CD4-positive, CD25-positive, alpha-beta regulatory T cell (primary cell): ENCODE measurements around the gene TRA2A. TPM values are rescaled to one million over a fixed set of nuclear protein-coding genes. Genes with fewer than 3 reads are reported as not detected.

Experiments used
- ATAC-seq, 2 donors: fragments of 150-1000 bp; cut with Tn5 transposase; one replicate each; pipeline ENCODE4 v1.10.0; 2021; ENCODE audit warnings: low read depth in 2 of 2, moderate number of reproducible peaks in 2 of 2, moderate library complexity in 1 of 2
- DNase-seq, 3 donors: peaks; one replicate each; pipeline versions ENCODE4 v3.0.0 to v3.0.0-alpha.2; 2012 to 2022; ENCODE audit warnings: mixed read lengths in 1 of 3
- H3K27ac ChIP-seq: one replicate; pipeline ENCODE4 v1.7.0; 2013; ENCODE audit warnings: mild to moderate bottlenecking, low read length; ENCODE audit not compliant: insufficient read depth, poor library complexity, severe bottlenecking
- H3K27me3 ChIP-seq: one replicate; pipeline ENCODE4 v1.7.0; 2013; ENCODE audit warnings: low read length; ENCODE audit not compliant: control insufficient read depth, insufficient read depth
- H3K36me3 ChIP-seq: one replicate; pipeline ENCODE4 v1.7.0; 2013; ENCODE audit warnings: mild to moderate bottlenecking, low read length, moderate library complexity; ENCODE audit not compliant: control insufficient read depth, insufficient read depth
- H3K4me1 ChIP-seq: 2 replicates; pipeline ENCODE4 v1.7.0; 2013; ENCODE audit warnings: mild to moderate bottlenecking, low read length; ENCODE audit not compliant: insufficient read depth, control insufficient read depth, poor library complexity, severe bottlenecking
- H3K4me3 ChIP-seq: one replicate; pipeline ENCODE4 v1.7.0; 2013; ENCODE audit warnings: low read depth, mild to moderate bottlenecking, low read length, moderate library complexity
- H3K9me3 ChIP-seq, 2 experiments: 1 replicate in 1 of 2; 2 replicates in 1 of 2; pipeline ENCODE4 v1.7.0; 2013; ENCODE audit warnings: low read length in 2 of 2, mild to moderate bottlenecking in 1 of 2, moderate library complexity in 1 of 2; ENCODE audit not compliant: control insufficient read depth in 2 of 2
- H3K27ac Mint-ChIP-seq, 3 donors: one replicate each; pipeline ENCODE4 v1.8.0; 2020 to 2022; ENCODE audit warnings: mild to moderate bottlenecking in 3 of 3, mixed read lengths in 3 of 3, moderate library complexity in 2 of 3
- H3K27me3 Mint-ChIP-seq: one replicate; pipeline ENCODE4 v1.8.0; 2022; ENCODE audit warnings: mild to moderate bottlenecking, mixed read lengths
- H3K36me3 Mint-ChIP-seq: one replicate; pipeline ENCODE4 v1.8.0; 2020; ENCODE audit warnings: mixed read lengths
- H3K4me1 Mint-ChIP-seq, 4 donors: one replicate each; pipeline ENCODE4 v1.8.0; 2020 to 2022; ENCODE audit warnings: mixed read lengths in 4 of 4, mild to moderate bottlenecking in 1 of 4
- H3K4me3 Mint-ChIP-seq, 4 donors: one replicate each; pipeline ENCODE4 v1.8.0; 2020 to 2022; ENCODE audit warnings: mild to moderate bottlenecking in 4 of 4, mixed read lengths in 4 of 4, moderate library complexity in 3 of 4
- H3K9me3 Mint-ChIP-seq, 7 donors: one replicate each; pipeline ENCODE4 v1.8.0; 2020 to 2022; ENCODE audit warnings: mixed read lengths in 7 of 7, mild to moderate bottlenecking in 3 of 7, moderate library complexity in 2 of 7
- polyA plus RNA-seq, 4 donors: library from polyadenylated mRNA; unstranded; fragments of 300-500 nt; fragmentation: Illumina TruSeq; gene quantifications; one replicate each; pipeline ENCODE4 v1.2.3, GENCODE V29; 2021
- total RNA-seq: library from RNA; stranded (reverse); gene quantifications from one replicate; pipeline ENCODE4 v1.2.3, GENCODE V29; 2022

TRA2A gene
- total and polyA plus RNA-seq, 5 donors from 2014 or later: 32.6 to 292 (median 57.5) TPM

DNA sequence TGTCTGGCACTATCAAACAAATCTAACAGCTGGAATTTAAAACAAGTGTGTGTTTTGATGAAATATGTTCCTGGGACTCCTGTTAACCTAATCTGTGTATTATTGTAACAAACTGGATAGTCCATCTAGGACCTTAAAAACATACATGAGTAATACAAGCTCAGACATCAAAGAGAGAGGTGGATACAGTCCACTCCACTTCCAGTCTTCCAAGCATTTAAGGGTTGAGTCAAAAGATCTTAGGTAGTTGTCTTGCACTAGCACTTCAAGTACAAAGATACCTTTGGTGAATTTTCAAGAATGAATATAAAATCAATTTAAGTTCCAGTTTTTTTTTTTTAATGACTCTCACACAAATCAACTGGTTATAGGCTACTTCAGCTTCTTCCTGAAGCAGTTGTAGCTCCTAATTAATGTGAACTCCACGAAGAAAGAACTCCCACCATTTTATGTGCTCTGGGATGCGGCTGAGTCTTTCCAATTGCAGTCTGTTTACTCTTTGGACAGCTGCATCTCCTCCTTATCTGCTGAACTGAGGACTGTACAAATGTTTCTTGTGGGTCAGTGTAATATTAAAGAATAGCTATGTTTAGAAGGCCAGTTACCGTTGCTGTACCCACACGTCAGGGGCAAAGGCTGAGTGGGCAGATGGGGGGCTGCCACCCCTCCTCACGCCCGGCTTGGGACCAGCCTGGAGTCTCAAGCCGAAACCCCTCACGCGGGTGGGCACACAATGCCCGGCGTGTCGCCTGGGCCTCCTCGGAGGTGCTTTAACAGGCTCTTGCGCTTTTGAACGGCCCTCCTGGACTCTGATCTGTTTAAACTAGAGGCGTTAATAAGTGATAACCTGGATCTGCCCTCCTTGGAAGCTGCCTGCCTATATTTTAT is 58.6 kb downstream of the TRA2A start:
- Mint-ChIP-seq H3K4me3 (peak overlapping the region in 3 of 4 donors; percentile 59 to 69 (median 67)), H3K4me1 (peaks cover 18 to 34% (median 25%) of the 10 kb centered on the region in 4 donors), H3K27me3 (peaks cover 71% of the 10 kb centered on the region), H3K9me3 (peaks cover 0 to 16% (median 2%) of the 10 kb centered on the region in 7 donors), H3K27ac (peak overlapping the region in 1 of 3 donors; percentile 63), H3K36me3 (no peaks in the 10 kb centered on the region)
- no peak overlapping the region for H3K27ac ChIP-seq
- no peak for DNase-seq
- no peak overlapping the region for H3K4me3 ChIP-seq
- no peaks in the 10 kb centered on the region for H3K36me3 ChIP-seq
- peaks cover 50% of the 10 kb centered on the region for H3K4me1 ChIP-seq
- peaks cover 69% of the 10 kb centered on the region for H3K27me3 ChIP-seq
- ATAC-seq: no peak
- H3K9me3 ChIP-seq: peaks cover 15% of the 10 kb centered on the region in 2 experiments

- Mint-ChIP-seq H3K4me3 (peak overlapping the region in 2 of 4 donors; percentile 67 to 69), H3K9me3 (peaks cover 0 to 16% (median 2%) of the 10 kb centered on the region in 7 donors), H3K36me3 (no peaks in the 10 kb centered on the region), H3K27ac (no peak overlapping the region), H3K4me1 (peaks cover 23 to 40% (median 29%) of the 10 kb centered on the region in 4 donors), H3K27me3 (peaks cover 78% of the 10 kb centered on the region)
- DNase-seq (no peak), ATAC-seq (no peak)
- Histone ChIP-seq H3K27me3 (peaks cover 70% of the 10 kb centered on the region), H3K4me1 (peaks cover 56% of the 10 kb centered on the region), H3K27ac (no peak overlapping the region), H3K36me3 (no peaks in the 10 kb centered on the region), H3K4me3 (no peak overlapping the region), H3K9me3 (peaks cover 15% of the 10 kb centered on the region in 2 experiments)
Measured at GRCh38 chr7:23472556-23472955, 59.2 kb downstream of the TRA2A start.

GRCh38 chr7:23472046-23472445 is 59.7 kb downstream of the TRA2A start:
- Mint-ChIP-seq H3K9me3 (peaks cover 0 to 16% (median 2%) of the 10 kb centered on the region in 7 donors), H3K4me1 (peaks cover 27 to 45% (median 32%) of the 10 kb centered on the region in 4 donors), H3K27ac (no peak overlapping the region), H3K36me3 (no peaks in the 10 kb centered on the region), H3K4me3 (peak overlapping the region in 2 of 4 donors; percentile 87 to 89), H3K27me3 (peaks cover 80% of the 10 kb centered on the region)
- peaks cover 15% of the 10 kb centered on the region in 2 experiments for H3K9me3 ChIP-seq
- no peak overlapping the region for H3K4me3 ChIP-seq
- no peaks in the 10 kb centered on the region for H3K36me3 ChIP-seq
- peaks cover 56% of the 10 kb centered on the region for H3K4me1 ChIP-seq
- no peak for DNase-seq
- no peak for ATAC-seq
- H3K27me3 ChIP-seq: peaks cover 69% of the 10 kb centered on the region
- no peak overlapping the region for H3K27ac ChIP-seq

DNA sequence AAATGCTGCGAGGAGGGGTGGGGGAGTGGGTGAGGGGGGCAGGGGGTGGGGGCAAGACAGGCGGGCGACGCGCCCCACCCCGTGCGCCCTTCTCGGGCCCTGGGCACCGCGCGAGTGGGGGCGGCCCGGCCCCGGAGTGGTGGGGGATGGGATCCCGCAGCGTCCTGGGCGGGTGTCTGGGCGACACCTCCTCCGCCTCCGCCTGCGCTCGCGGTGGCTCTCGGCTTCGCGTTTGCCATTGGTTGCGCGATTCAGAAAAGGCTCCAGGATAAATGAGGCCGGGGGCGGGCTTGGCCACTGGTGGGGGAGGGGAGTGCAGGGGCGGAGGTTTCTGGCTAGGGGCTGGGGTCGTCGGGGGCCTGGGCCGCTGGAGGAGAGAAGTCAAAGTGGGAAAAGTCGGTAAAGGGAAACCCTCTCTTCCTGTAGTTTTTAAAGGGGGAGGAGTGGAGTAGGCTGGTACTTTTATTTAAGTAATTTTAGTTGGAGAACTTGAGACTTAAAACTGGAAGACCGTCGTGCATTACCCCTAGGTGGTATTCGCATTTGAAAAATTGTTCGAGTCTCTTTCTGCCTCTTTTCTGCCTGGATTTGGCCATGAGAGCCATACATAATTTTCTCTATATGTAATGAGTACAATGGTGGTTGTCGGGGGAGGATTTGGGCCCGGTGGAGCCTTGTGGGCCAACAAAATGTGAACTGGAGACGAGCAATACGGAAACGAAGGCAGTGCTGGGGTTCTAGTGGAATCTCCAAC is 60.5 kb downstream of the TRA2A start:
- peaks cover 56% of the 10 kb centered on the region for H3K4me1 ChIP-seq
- ATAC-seq (peak in 1 of 2 donors; percentile 28), DNase-seq (peak in 1 of 3 donors; percentile 63)
- no peak overlapping the region for H3K4me3 ChIP-seq
- Mint-ChIP-seq H3K36me3 (no peaks in the 10 kb centered on the region), H3K4me3 (peak overlapping the region; percentile 81 to 87 (median 84)), H3K27ac (no peak overlapping the region), H3K4me1 (peaks cover 27 to 45% (median 32%) of the 10 kb centered on the region in 4 donors), H3K27me3 (peaks cover 76% of the 10 kb centered on the region), H3K9me3 (peaks cover 0 to 16% (median 2%) of the 10 kb centered on the region in 7 donors)
- peaks cover 69% of the 10 kb centered on the region for H3K27me3 ChIP-seq
- peaks cover 15% of the 10 kb centered on the region in 2 experiments for H3K9me3 ChIP-seq
- H3K27ac ChIP-seq: no peak overlapping the region
- H3K36me3 ChIP-seq: no peaks in the 10 kb centered on the region

- H3K27ac ChIP-seq: no peak within 1 kb of the TSS
- Mint-ChIP-seq H3K4me1 (peaks cover 27 to 45% (median 32%) of the 10 kb centered on the region in 4 donors), H3K27ac (peak within 1 kb of the TSS in 1 of 3 donors; percentile 83), H3K27me3 (peaks cover 75% of the 10 kb centered on the region), H3K4me3 (peak within 1 kb of the TSS; percentile 82 to 94 (median 87)), H3K36me3 (no peaks in the 10 kb centered on the region), H3K9me3 (peaks cover 0 to 16% (median 2%) of the 10 kb centered on the region in 7 donors)
- DNase-seq (peak in 1 of 3 donors; percentile 40), ATAC-seq (no peak)
- H3K27me3 ChIP-seq: peaks cover 69% of the 10 kb centered on the region
- peaks cover 14 to 15% of the 10 kb centered on the region in 2 experiments for H3K9me3 ChIP-seq
- no peaks in the 10 kb centered on the region for H3K36me3 ChIP-seq
- H3K4me1 ChIP-seq: peaks cover 56% of the 10 kb centered on the region
- peak within 1 kb of the TSS; percentile 51 for H3K4me3 ChIP-seq
Measured at GRCh38 chr7:23470330-23471105, 61.3 kb downstream of the TRA2A start, which contains the start of gene IGF2BP3. IGF2BP3 (minus strand) TSS chr7:23470491; CDS start chr7:23470110, 381 bp downstream.

- H3K4me1 Mint-ChIP-seq: peaks cover 22 to 44% (median 32%) of the 10 kb centered on the region in 4 donors
- H3K36me3 Mint-ChIP-seq: no peaks in the 10 kb centered on the region
- DNase-seq (no peak), ATAC-seq (no peak)
- Histone ChIP-seq H3K27me3 (peaks cover 69% of the 10 kb centered on the region), H3K4me3 (peak overlapping the region; percentile 51), H3K36me3 (no peaks in the 10 kb centered on the region), H3K27ac (no peak overlapping the region), H3K9me3 (peaks cover 8 to 14% of the 10 kb centered on the region in 2 experiments), H3K4me1 (peaks cover 56% of the 10 kb centered on the region)
- peaks cover 0 to 14% (median 2%) of the 10 kb centered on the region in 7 donors for H3K9me3 Mint-ChIP-seq
- peak overlapping the region; percentile 82 to 94 (median 87) for H3K4me3 Mint-ChIP-seq
- no peak overlapping the region for H3K27ac Mint-ChIP-seq
- H3K27me3 Mint-ChIP-seq: peaks cover 76% of the 10 kb centered on the region
Measured at GRCh38 chr7:23469961-23470250, 61.9 kb downstream of the TRA2A start.
